Peyer's patch (tissue), 4 donors: ENCODE measurements around the gene FHL1.

Experiments
- CTCF ChIP-seq, 6 experiments: fragments of 450-650 bp in 4 of 6; fragments of 200-600 bp in 2 of 6; sonication (generic) in 1 of 6; IDR thresholded peaks; one replicate each; pipeline ENCODE4 v1.5.1; 2017 to 2019; ENCODE audit warnings: antibody characterized with exemption in 6 of 6, mild to moderate bottlenecking in 3 of 6, moderate library complexity in 1 of 6
- POLR2A ChIP-seq, 2 donors: fragments of 450-650 bp; IDR thresholded peaks; one replicate each; pipeline ENCODE4 v1.5.1; 2017; ENCODE audit warnings: antibody characterized with exemption in 2 of 2, mild to moderate bottlenecking in 2 of 2, moderate library complexity in 2 of 2

GRCh38 chrX:136097871-136098805, 49.2 kb upstream of the FHL1 start:
- TF ChIP-seq CTCF (IDR thresholded peaks at IDR 0.05) (no peak), POLR2A (IDR thresholded peaks at IDR 0.05) (no peak)
